ENCODE data around the gene IL11. TPM values are rescaled to one million over a fixed set of nuclear protein-coding genes. Genes with fewer than 3 reads are reported as not detected.

Gene IL11
- total and polyA plus RNA-seq, 2 donors (not counting 3 experiments of a cell fraction or from before 2014, with no cell fraction given) = not detected

- peaks cover 3% of the 10 kb centered on the region for H3K4me1 ChIP-seq (ENCODE audit: control insufficient read depth, extremely low read depth, insufficient read depth, low read length)
- H3K9me1 ChIP-seq (replicated peaks; ENCODE audit: control insufficient read depth, extremely low read depth, insufficient read depth, low read length) = no peaks in the 10 kb centered on the region
- H3K36me3 ChIP-seq (ENCODE audit: control insufficient read depth in 2 of 2, extremely low read depth in 1 of 2, insufficient read depth in 2 of 2, low read length in 2 of 2) = no peaks in the 10 kb centered on the region
- no peaks in the 10 kb centered on the region for H3K9me3 ChIP-seq (replicated peaks; ENCODE audit: control insufficient read depth, insufficient read depth, low read length)
- no peak for DNase-seq (ENCODE audit: low read depth, low spot score)
- BruUV-seq (replicated peaks) = no TSS peak
- no peak overlapping the region for H3K9ac ChIP-seq (replicated peaks; ENCODE audit: extremely low read depth, insufficient read depth, low read length)
- H3K27me3 ChIP-seq (ENCODE audit: control insufficient read depth in 2 of 2, insufficient read depth in 2 of 2, low read length in 2 of 2) = peaks cover 18 to 32% of the 10 kb centered on the region in 2 experiments
- no peak overlapping the region for H3K4me2 ChIP-seq (ENCODE audit: insufficient read depth, low read length)
- no peak overlapping the region for H3K27ac ChIP-seq (ENCODE audit: insufficient read depth, low read depth, low read length)
- ChIA-PET CTCF (interaction anchor here (1.2 to 1.3 kb wide), 3 partner anchors 12 to 71 kb away, joined by 3 to 7 read pairs (median 4); partner anchors contain the start of genes KMT5C and TMEM238), POLR2A (no interaction called here)
- dilution Hi-C loops (cut with MboI; ENCODE audit: extremely low pct_ligation_motif_present, low sequenced_read_pairs) = no loop called here
- no peaks in the 10 kb centered on the region for H3K79me2 ChIP-seq (ENCODE audit: control insufficient read depth, insufficient read depth, low read length)
- TF ChIP-seq POLR2A (IDR thresholded peaks at IDR 0.05; ENCODE audit: low read depth, low read length) (no peak), MAX (IDR thresholded peaks at IDR 0.05; ENCODE audit: insufficient read depth, insufficient read length) (no peak), JUN (IDR thresholded peaks at IDR 0.05; ENCODE audit: borderline replicate concordance, insufficient read depth, insufficient read length, low read depth) (no peak), FOS (IDR thresholded peaks at IDR 0.05; ENCODE audit: borderline replicate concordance, insufficient read depth, low read length) (no peak), MYC (IDR thresholded peaks at IDR 0.05; ENCODE audit: low read depth, low read length) (no peak), GATA2 (IDR thresholded peaks at IDR 0.05; ENCODE audit: insufficient read depth, insufficient read length, low read depth, low read length) (no peak), CTCF (IDR thresholded peaks at IDR 0.05; ENCODE audit: extremely low read depth in 1 of 2, insufficient read depth in 1 of 2, low read depth in 1 of 2, low read length in 2 of 2) (no peak), EZH2 (IDR thresholded peaks at IDR 0.05; ENCODE audit: borderline replicate concordance, low read depth, low read length, severe bottlenecking) (no peak), POLR2AphosphoS5 (IDR thresholded peaks at IDR 0.05; ENCODE audit: insufficient read depth, low read depth, low read length) (no peak)
- H4K20me1 ChIP-seq (replicated peaks; ENCODE audit: control insufficient read depth, extremely low read depth, insufficient read depth, low read length) = no peaks in the 10 kb centered on the region
- no peak overlapping the region for H3K4me3 ChIP-seq (replicated peaks in 1 of 3; ENCODE audit: insufficient read depth in 1 of 3, low read depth in 1 of 3, low read length in 3 of 3)
- no peak overlapping the region for H2AFZ ChIP-seq (ENCODE audit: low read depth, low read length)
- FAIRE-seq = no peak
- intact Hi-C loops (cut with micrococcal nuclease) = no loop called here
Measured at GRCh38 chr19:55372316-55373081, 2.2 kb upstream of the IL11 start.
